ENCODE results near the gene FBXW8. TPM values are rescaled to one million over a fixed set of nuclear protein-coding genes. Genes with fewer than 3 reads are reported as not detected.

FBXW8 gene
- total RNA-seq, 1 donor from 2014 or later: 40.0 TPM

GRCh38 chr12:116990329-116990728 is 79.6 kb downstream of the FBXW8 start:
- Mint-ChIP-seq H3K4me3 (no peak overlapping the region), H3K36me3 (peaks cover 56% of the 10 kb centered on the region), H3K9me3 (peaks cover 5% of the 10 kb centered on the region), H3K4me1 (no peaks in the 10 kb centered on the region), H3K27ac (no peak overlapping the region), H3K27me3 (ENCODE audit: low read depth) (no peaks in the 10 kb centered on the region)
- TF ChIP-seq, protein P1, sequence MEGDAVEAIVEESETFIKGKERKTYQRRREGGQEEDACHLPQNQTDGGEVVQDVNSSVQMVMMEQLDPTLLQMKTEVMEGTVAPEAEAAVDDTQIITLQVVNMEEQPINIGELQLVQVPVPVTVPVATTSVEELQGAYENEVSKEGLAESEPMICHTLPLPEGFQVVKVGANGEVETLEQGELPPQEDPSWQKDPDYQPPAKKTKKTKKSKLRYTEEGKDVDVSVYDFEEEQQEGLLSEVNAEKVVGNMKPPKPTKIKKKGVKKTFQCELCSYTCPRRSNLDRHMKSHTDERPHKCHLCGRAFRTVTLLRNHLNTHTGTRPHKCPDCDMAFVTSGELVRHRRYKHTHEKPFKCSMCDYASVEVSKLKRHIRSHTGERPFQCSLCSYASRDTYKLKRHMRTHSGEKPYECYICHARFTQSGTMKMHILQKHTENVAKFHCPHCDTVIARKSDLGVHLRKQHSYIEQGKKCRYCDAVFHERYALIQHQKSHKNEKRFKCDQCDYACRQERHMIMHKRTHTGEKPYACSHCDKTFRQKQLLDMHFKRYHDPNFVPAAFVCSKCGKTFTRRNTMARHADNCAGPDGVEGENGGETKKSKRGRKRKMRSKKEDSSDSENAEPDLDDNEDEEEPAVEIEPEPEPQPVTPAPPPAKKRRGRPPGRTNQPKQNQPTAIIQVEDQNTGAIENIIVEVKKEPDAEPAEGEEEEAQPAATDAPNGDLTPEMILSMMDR (IDR thresholded peaks at IDR 0.05; ENCODE audit: unreplicated experiment): no peak
- DNase-seq (ENCODE audit: low spot score in 2 of 2, unreplicated experiment in 2 of 2): no peak

GRCh38 chr12:116990971-116991966 is 80.5 kb downstream of the FBXW8 start:
- Mint-ChIP-seq H3K27ac (no peak overlapping the region), H3K36me3 (peaks cover 51% of the 10 kb centered on the region), H3K27me3 (ENCODE audit: low read depth) (no peaks in the 10 kb centered on the region), H3K9me3 (peaks cover 5% of the 10 kb centered on the region), H3K4me1 (no peaks in the 10 kb centered on the region), H3K4me3 (no peak overlapping the region)
- TF ChIP-seq, protein P1 (IDR thresholded peaks at IDR 0.05; ENCODE audit: unreplicated experiment): no peak
- DNase-seq (ENCODE audit: low spot score in 2 of 2, unreplicated experiment in 2 of 2): no peak

- H3K27ac Mint-ChIP-seq: no peak overlapping the region
- TF ChIP-seq, protein P1 (IDR thresholded peaks at IDR 0.05; ENCODE audit: unreplicated experiment): no peak
- H3K27me3 Mint-ChIP-seq (ENCODE audit: low read depth): no peaks in the 10 kb centered on the region
- DNase-seq (ENCODE audit: low spot score in 2 of 2, unreplicated experiment in 2 of 2): no peak
- no peak overlapping the region for H3K4me3 Mint-ChIP-seq
- no peaks in the 10 kb centered on the region for H3K4me1 Mint-ChIP-seq
- H3K9me3 Mint-ChIP-seq: peaks cover 5% of the 10 kb centered on the region
- H3K36me3 Mint-ChIP-seq: peaks cover 27% of the 10 kb centered on the region
Observed at GRCh38 chr12:116996093-116996492, 85.3 kb downstream of the FBXW8 start.

DNA sequence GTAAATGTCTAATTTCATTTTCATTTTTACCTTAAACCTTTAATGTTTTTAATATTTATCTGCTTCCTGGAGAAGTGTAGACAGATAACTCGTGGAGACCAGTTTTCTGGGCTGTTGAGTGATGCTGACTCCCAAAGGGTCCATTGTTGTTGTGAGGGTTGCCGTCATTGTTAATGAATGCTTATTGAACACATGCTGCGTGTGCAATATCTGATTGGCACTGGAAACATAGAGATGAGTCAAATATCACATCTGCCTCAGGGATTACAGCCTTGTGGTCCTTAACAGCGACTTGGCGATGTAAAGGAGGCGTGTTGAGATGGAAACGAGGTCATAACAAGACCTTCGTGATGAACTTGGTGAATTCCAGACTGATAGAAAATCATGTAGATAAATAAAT is 85.9 kb downstream of the FBXW8 start:
- H3K27ac Mint-ChIP-seq: no peak overlapping the region
- no peaks in the 10 kb centered on the region for H3K4me1 Mint-ChIP-seq
- no peak for DNase-seq (ENCODE audit: low spot score in 2 of 2, unreplicated experiment in 2 of 2)
- TF ChIP-seq, protein P1 (IDR thresholded peaks at IDR 0.05; ENCODE audit: unreplicated experiment): no peak
- H3K9me3 Mint-ChIP-seq: peaks cover 5% of the 10 kb centered on the region
- no peaks in the 10 kb centered on the region for H3K27me3 Mint-ChIP-seq (ENCODE audit: low read depth)
- no peak overlapping the region for H3K4me3 Mint-ChIP-seq
- H3K36me3 Mint-ChIP-seq: peaks cover 27% of the 10 kb centered on the region

- H3K36me3 Mint-ChIP-seq: peaks cover 16% of the 10 kb centered on the region
- no peak overlapping the region for H3K4me3 Mint-ChIP-seq
- DNase-seq (ENCODE audit: low spot score in 2 of 2, unreplicated experiment in 2 of 2): no peak
- H3K27ac Mint-ChIP-seq: no peak overlapping the region
- H3K4me1 Mint-ChIP-seq: no peaks in the 10 kb centered on the region
- TF ChIP-seq, protein P1 (IDR thresholded peaks at IDR 0.05; ENCODE audit: unreplicated experiment): no peak
- H3K9me3 Mint-ChIP-seq: no peaks in the 10 kb centered on the region
- no peaks in the 10 kb centered on the region for H3K27me3 Mint-ChIP-seq (ENCODE audit: low read depth)
Observed at GRCh38 chr12:116999066-116999465, 88.3 kb downstream of the FBXW8 start.
